SK-N-SH (cell line): Measurements from ENCODE around the gene AHCYL1. TPM values are rescaled to one million over a fixed set of nuclear protein-coding genes. Genes with fewer than 3 reads are reported as not detected.

Experiments
- CTCF ChIA-PET: fragments of 300-600, 350-600 bp; formaldehyde crosslinking; extraction: SDS; loops from one replicate; lab custom pipeline; 2021; lab: Yijun Ruan, JAX
- POLR2A ChIA-PET: fragments of 350-600 bp; sonication (Branson Sonifier 250); formaldehyde crosslinking; extraction: SDS; loops from one replicate; lab custom pipeline; 2020; ENCODE audit warnings: antibody characterized with exemption, inconsistent platforms; lab: Yijun Ruan, JAX
- DNase-seq: peaks from one replicate; pipeline ENCODE4 v3.0.0; 2012
- H2AFZ ChIP-seq: fragments of 200-600 bp; sonication (generic); 2 replicates; pipeline ENCODE4 v1.8.1; 2016; ENCODE audit warnings: antibody characterized with exemption, mild to moderate bottlenecking, low read depth
- H3F3A ChIP-seq: fragments of 200-600 bp; sonication (generic); replicated peaks from 2 replicates; pipeline ENCODE3; 2016; ENCODE audit warnings: antibody characterized with exemption, mild to moderate bottlenecking; ENCODE audit not compliant: insufficient read depth
- H3K27ac ChIP-seq, 2 experiments: fragments of 200-500 bp in 1 of 2; fragments of 200-600 bp in 1 of 2; sonication (Bioruptor generic) in 1 of 2; sonication (generic), shearing (Covaris generic) in 1 of 2; 2 replicates each; pipeline versions ENCODE4 v1.5.1 to v1.6.1; 2014 to 2016; ENCODE audit warnings: low read depth in 2 of 2, inconsistent platforms in 1 of 2, low read length in 1 of 2, mild to moderate bottlenecking in 1 of 2, mixed read lengths in 1 of 2
- H3K27me3 ChIP-seq: fragments of 200-600 bp; sonication (generic), shearing (Covaris generic); 2 replicates; pipeline ENCODE4 v1.6.1; 2016; ENCODE audit warnings: mixed run types; ENCODE audit not compliant: insufficient read depth
- H3K36me3 ChIP-seq, 2 experiments: fragments of 200-500 bp in 1 of 2; fragments of 200-600 bp in 1 of 2; sonication (Bioruptor generic) in 1 of 2; sonication (generic) in 1 of 2; replicated peaks in 1 of 2; 2 replicates each; pipeline versions ENCODE3 to v1.5.1; 2014 to 2016; ENCODE audit warnings: low read length in 1 of 2, mild to moderate bottlenecking in 1 of 2; ENCODE audit not compliant: insufficient read depth in 2 of 2, control insufficient read depth in 1 of 2
- H3K4me1 ChIP-seq, 2 experiments: fragments of 200-500 bp in 1 of 2; fragments of 200-600 bp in 1 of 2; sonication (Bioruptor generic) in 1 of 2; sonication (generic), shearing (Covaris generic) in 1 of 2; 2 replicates each; pipeline versions ENCODE4 v1.5.1 to v1.6.1; 2014 to 2016; ENCODE audit warnings: low read depth in 1 of 2, low read length in 1 of 2, mixed run types in 1 of 2; ENCODE audit not compliant: insufficient read depth in 2 of 2, control insufficient read depth in 1 of 2
- H3K4me2 ChIP-seq: fragments of 200-600 bp; sonication (generic), shearing (Covaris generic); 2 replicates; pipeline ENCODE4 v1.6.1; 2017; ENCODE audit warnings: mixed run types
- H3K4me3 ChIP-seq, 2 experiments: fragments of 200-500 bp in 1 of 2; fragments of 200-600 bp in 1 of 2; sonication (Bioruptor generic) in 1 of 2; sonication (generic), shearing (Covaris generic) in 1 of 2; 2 replicates each; pipeline versions ENCODE4 v1.5.1 to v1.8.1; 2014 to 2016; ENCODE audit warnings: low read depth in 2 of 2, inconsistent platforms in 1 of 2, low read length in 1 of 2, mild to moderate bottlenecking in 1 of 2, mixed read lengths in 1 of 2, moderate library complexity in 1 of 2
- H3K79me2 ChIP-seq: fragments of 200-600 bp; sonication (generic); 2 replicates; pipeline ENCODE4 v1.8.1; 2017; ENCODE audit warnings: mild to moderate bottlenecking; ENCODE audit not compliant: insufficient read depth
- H3K9ac ChIP-seq: fragments of 200-600 bp; sonication (generic); 2 replicates; pipeline ENCODE4 v1.6.1; 2017; ENCODE audit warnings: mixed run types
- H3K9me2 ChIP-seq: fragments of 200-600 bp; sonication (generic); 2 replicates; pipeline ENCODE4 v1.6.1; 2017; ENCODE audit warnings: mixed run types
- H3K9me3 ChIP-seq: fragments of 200-600 bp; sonication (generic); 2 replicates; pipeline ENCODE4 v1.6.1; 2017; ENCODE audit warnings: mixed run types, mild to moderate bottlenecking, moderate library complexity
- H4K20me1 ChIP-seq: fragments of 200-600 bp; sonication (generic); 2 replicates; pipeline ENCODE4 v1.6.1; 2017; ENCODE audit warnings: mild to moderate bottlenecking, mixed run types; ENCODE audit not compliant: insufficient read depth
- CHD2 ChIP-seq: fragments of 150-350 bp; IDR thresholded peaks from 2 replicates; pipeline ENCODE4 v1.6.1; 2018; ENCODE audit warnings: low read length; ENCODE audit not compliant: partially characterized antibody
- ELF1 ChIP-seq: IDR thresholded peaks from 2 replicates; pipeline ENCODE4 v1.4.0; 2012
- EZH2phosphoT487 ChIP-seq: fragments of 200-600 bp; sonication (generic); IDR thresholded peaks from 2 replicates; pipeline ENCODE4 v1.6.1; 2017; ENCODE audit warnings: low read depth, mixed run types, mild to moderate bottlenecking, antibody characterized with exemption, moderate library complexity, borderline replicate concordance
- FOXJ3 ChIP-seq: sonication (generic); formaldehyde crosslinking; IDR thresholded peaks from 2 replicates; pipeline ENCODE4 v1.5.1; 2020; ENCODE audit warnings: mild to moderate bottlenecking, missing genetic modification reagents
- GABPA ChIP-seq: IDR thresholded peaks from 2 replicates; pipeline ENCODE4 v1.4.0; 2012; ENCODE audit warnings: low read depth, mild to moderate bottlenecking
- GATA2 ChIP-seq: sonication (generic); formaldehyde crosslinking; IDR thresholded peaks from 2 replicates; pipeline ENCODE4 v1.5.0; 2020; ENCODE audit warnings: mild to moderate bottlenecking, missing genetic modification reagents
- JUND ChIP-seq: IDR thresholded peaks from 2 replicates; pipeline ENCODE4 v1.4.0; 2012
- MAX ChIP-seq: IDR thresholded peaks from 2 replicates; pipeline ENCODE4 v1.4.0; 2012; ENCODE audit warnings: low read depth
- MEF2A ChIP-seq: IDR thresholded peaks from 2 replicates; pipeline ENCODE4 v1.4.0; 2012; ENCODE audit warnings: low read depth, borderline replicate concordance
- PBX3 ChIP-seq: IDR thresholded peaks from 2 replicates; pipeline ENCODE4; 2012
- RAD21 ChIP-seq: IDR thresholded peaks from 2 replicates; pipeline ENCODE4 v1.6.1; 2012; ENCODE audit warnings: mild to moderate bottlenecking, low read length
- RXRA ChIP-seq: IDR thresholded peaks from 2 replicates; pipeline ENCODE4 v1.4.0; 2012; ENCODE audit warnings: low read depth, mild to moderate bottlenecking, borderline replicate concordance
- SIN3A ChIP-seq: IDR thresholded peaks from 2 replicates; pipeline ENCODE4 v1.6.1; 2012; ENCODE audit warnings: low read depth, mild to moderate bottlenecking, low read length, moderate library complexity, borderline replicate concordance
- TAF1 ChIP-seq: IDR thresholded peaks from 2 replicates; pipeline ENCODE4 v1.6.1; 2012; ENCODE audit warnings: low read depth, mild to moderate bottlenecking, low read length, moderate library complexity, borderline replicate concordance
- TCF12 ChIP-seq: IDR thresholded peaks from 2 replicates; pipeline ENCODE4 v1.4.0; 2012
- TEAD4 ChIP-seq: IDR thresholded peaks from 2 replicates; pipeline ENCODE4 v1.4.0; 2012; ENCODE audit warnings: mild to moderate bottlenecking, borderline replicate concordance; ENCODE audit not compliant: insufficient read depth
- USF1 ChIP-seq: IDR thresholded peaks from 2 replicates; pipeline ENCODE4 v1.4.0; 2012; ENCODE audit warnings: low read depth, borderline replicate concordance
- YY1 ChIP-seq: IDR thresholded peaks from 2 replicates; pipeline ENCODE4 v1.4.0; 2012; ENCODE audit warnings: low read depth, mild to moderate bottlenecking
- WGBS: methylation state at CpG from one replicate; pipeline ENCODE4 v1.1.6; 2017; ENCODE audit warnings: low lambda C conversion rate; 5-methylcytosine and 5-hydroxymethylcytosine counted together
- polyA plus RNA-seq, 3 experiments: library from polyadenylated mRNA; depleted of rRNA; stranded (reverse); fragments of >200 nt; gene quantifications; 2 replicates each; pipeline ENCODE4 v1.2.3, GENCODE V29; 2012
- TF ChIP-seq, protein P1 (sequence below): IDR thresholded peaks from 2 replicates; pipeline ENCODE4 v1.4.0; 2012; ENCODE audit warnings: low read depth, borderline replicate concordance
- TF ChIP-seq, protein P2 (sequence below): fragments of 150-350 bp; IDR thresholded peaks from 2 replicates; pipeline ENCODE4 v1.6.1; 2017; ENCODE audit warnings: antibody characterized with exemption, low read length, low read depth, borderline replicate concordance
- TF ChIP-seq, protein P3 (sequence below): IDR thresholded peaks from 2 replicates; pipeline ENCODE4 v1.6.1; 2012; ENCODE audit warnings: mild to moderate bottlenecking, low read depth, low read length, moderate library complexity

The AHCYL1 gene
- polyA plus RNA-seq, 1 of the 3 experiments (the other 2 are of a cell fraction), result 39.7 TPM

DNA sequence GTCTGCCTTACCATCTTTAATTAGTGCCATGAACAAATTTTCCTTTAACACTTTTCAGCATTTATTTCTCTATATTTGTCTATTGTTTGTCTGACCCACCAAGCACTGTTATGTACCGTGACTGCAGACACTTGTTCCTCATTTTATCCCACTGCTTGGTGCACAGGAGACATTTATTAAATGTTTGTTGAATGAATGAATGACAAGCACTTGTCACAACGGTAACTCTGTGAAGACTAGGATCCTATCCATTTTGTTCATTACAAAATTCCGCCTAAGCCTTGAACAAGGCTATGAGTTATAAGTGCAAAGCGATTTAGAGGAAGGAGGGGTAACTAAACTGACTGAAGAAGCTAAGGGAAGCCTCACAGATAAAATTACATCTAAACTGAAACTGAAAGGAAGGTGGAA, 49.5 kb downstream of the AHCYL1 start (continued):
- TF ChIP-seq TCF12 (no peak), MAX (no peak)
- TF ChIP-seq, protein P1, sequence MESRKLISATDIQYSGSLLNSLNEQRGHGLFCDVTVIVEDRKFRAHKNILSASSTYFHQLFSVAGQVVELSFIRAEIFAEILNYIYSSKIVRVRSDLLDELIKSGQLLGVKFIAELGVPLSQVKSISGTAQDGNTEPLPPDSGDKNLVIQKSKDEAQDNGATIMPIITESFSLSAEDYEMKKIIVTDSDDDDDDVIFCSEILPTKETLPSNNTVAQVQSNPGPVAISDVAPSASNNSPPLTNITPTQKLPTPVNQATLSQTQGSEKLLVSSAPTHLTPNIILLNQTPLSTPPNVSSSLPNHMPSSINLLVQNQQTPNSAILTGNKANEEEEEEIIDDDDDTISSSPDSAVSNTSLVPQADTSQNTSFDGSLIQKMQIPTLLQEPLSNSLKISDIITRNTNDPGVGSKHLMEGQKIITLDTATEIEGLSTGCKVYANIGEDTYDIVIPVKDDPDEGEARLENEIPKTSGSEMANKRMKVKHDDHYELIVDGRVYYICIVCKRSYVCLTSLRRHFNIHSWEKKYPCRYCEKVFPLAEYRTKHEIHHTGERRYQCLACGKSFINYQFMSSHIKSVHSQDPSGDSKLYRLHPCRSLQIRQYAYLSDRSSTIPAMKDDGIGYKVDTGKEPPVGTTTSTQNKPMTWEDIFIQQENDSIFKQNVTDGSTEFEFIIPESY, result no peak

- WGBS, result 2% methylated on average over 15 of the region's 66 CpGs
- peak; percentile 91 for DNase-seq
- CTCF ChIA-PET, result interaction anchor here (0.9 to 42.0 kb wide), 13 partner anchors 15 to 502 kb away, joined by 3 to 1768 read pairs (median 3); partner anchors contain the start of genes AHCYL1 and UBL4B
- no peaks in the 10 kb centered on the region for H3F3A ChIP-seq
- H3K9ac ChIP-seq, result peak within 1 kb of the TSS; percentile 99
- H2AFZ ChIP-seq, result peak within 1 kb of the TSS; percentile 98
- no peaks in the 10 kb centered on the region for H3K9me3 ChIP-seq
- peak within 1 kb of the TSS; percentile 96 for H3K4me2 ChIP-seq
- H3K27me3 ChIP-seq, result no peaks in the 10 kb centered on the region
- peak within 1 kb of the TSS; percentile 89 for H3K27ac ChIP-seq
- peaks cover 19 to 22% of the 10 kb centered on the region in 2 experiments for H3K36me3 ChIP-seq
- H4K20me1 ChIP-seq, result peaks cover 15% of the 10 kb centered on the region; the same call in 1 of the 2 replicates
- H3K9me2 ChIP-seq, result no peaks in the 10 kb centered on the region
- peaks cover 33% of the 10 kb centered on the region for H3K79me2 ChIP-seq
- POLR2A ChIA-PET, result interaction anchor here (0.6 to 1.9 kb wide), 13 partner anchors 9 to 486 kb away, joined by 3 to 16 read pairs (median 4); partner anchors contain the start of genes AHCYL1, GNAI3 and RBM15
- H3K4me1 ChIP-seq, result peaks cover 4 to 9% of the 10 kb centered on the region in 2 experiments; a peak in 3 of 4 replicates
- H3K4me3 ChIP-seq, result peak within 1 kb of the TSS; percentile 62 to 99
- TF ChIP-seq ELF1 (peak; percentile 74), JUND (no peak), TEAD4 (no peak), TCF12 (no peak), CHD2 (peak; percentile 100), PBX3 (no peak), GABPA (peak; percentile 61), MEF2A (no peak), RAD21 (no peak), GATA2 (CRISPR knock-in tag) (no peak), SIN3A (peak; percentile 99), USF1 (no peak), TAF1 (peak; percentile 93), FOXJ3 (CRISPR knock-in tag) (no peak), RXRA (no peak), YY1 (peak; percentile 99), EZH2phosphoT487 (no peak), MAX (no peak; the same call in none of the 2 replicates)
- TF ChIP-seq, protein P2, sequence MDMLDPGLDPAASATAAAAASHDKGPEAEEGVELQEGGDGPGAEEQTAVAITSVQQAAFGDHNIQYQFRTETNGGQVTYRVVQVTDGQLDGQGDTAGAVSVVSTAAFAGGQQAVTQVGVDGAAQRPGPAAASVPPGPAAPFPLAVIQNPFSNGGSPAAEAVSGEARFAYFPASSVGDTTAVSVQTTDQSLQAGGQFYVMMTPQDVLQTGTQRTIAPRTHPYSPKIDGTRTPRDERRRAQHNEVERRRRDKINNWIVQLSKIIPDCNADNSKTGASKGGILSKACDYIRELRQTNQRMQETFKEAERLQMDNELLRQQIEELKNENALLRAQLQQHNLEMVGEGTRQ, result no peak
- TF ChIP-seq, protein P3, sequence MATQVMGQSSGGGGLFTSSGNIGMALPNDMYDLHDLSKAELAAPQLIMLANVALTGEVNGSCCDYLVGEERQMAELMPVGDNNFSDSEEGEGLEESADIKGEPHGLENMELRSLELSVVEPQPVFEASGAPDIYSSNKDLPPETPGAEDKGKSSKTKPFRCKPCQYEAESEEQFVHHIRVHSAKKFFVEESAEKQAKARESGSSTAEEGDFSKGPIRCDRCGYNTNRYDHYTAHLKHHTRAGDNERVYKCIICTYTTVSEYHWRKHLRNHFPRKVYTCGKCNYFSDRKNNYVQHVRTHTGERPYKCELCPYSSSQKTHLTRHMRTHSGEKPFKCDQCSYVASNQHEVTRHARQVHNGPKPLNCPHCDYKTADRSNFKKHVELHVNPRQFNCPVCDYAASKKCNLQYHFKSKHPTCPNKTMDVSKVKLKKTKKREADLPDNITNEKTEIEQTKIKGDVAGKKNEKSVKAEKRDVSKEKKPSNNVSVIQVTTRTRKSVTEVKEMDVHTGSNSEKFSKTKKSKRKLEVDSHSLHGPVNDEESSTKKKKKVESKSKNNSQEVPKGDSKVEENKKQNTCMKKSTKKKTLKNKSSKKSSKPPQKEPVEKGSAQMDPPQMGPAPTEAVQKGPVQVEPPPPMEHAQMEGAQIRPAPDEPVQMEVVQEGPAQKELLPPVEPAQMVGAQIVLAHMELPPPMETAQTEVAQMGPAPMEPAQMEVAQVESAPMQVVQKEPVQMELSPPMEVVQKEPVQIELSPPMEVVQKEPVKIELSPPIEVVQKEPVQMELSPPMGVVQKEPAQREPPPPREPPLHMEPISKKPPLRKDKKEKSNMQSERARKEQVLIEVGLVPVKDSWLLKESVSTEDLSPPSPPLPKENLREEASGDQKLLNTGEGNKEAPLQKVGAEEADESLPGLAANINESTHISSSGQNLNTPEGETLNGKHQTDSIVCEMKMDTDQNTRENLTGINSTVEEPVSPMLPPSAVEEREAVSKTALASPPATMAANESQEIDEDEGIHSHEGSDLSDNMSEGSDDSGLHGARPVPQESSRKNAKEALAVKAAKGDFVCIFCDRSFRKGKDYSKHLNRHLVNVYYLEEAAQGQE, result no peak
These were observed 50.1 kb downstream of the AHCYL1 start, which contains the start of gene STRIP1 for GRCh38 chr1:110034451-110035235. TSS of gene STRIP1 (plus strand) at chr1:110034624. CDS start at chr1:110034638, 14 bp downstream.
